ENCODE results near the gene CABYR. TPM values are rescaled to one million over a fixed set of nuclear protein-coding genes. Genes with fewer than 3 reads are reported as not detected.

CABYR gene
- total RNA-seq, result 1 to 10 TPM; 1.6 to 1.9 TPM

- Mint-ChIP-seq H3K27me3 (peaks cover 13% of the 10 kb centered on the region), H3K4me3 (peak within 1 kb of the TSS; percentile 83), H3K9me3 (no peaks in the 10 kb centered on the region), H3K27ac (peak within 1 kb of the TSS; percentile 70), H3K36me3 (peaks cover 6% of the 10 kb centered on the region), H3K4me1 (peaks cover 14% of the 10 kb centered on the region)
- peak; percentile 82 for DNase-seq
Observed at GRCh38 chr18:24138789-24139616, at the start of gene CABYR. Gene CABYR (plus strand): TSS chr18:24139062. CDS start chr18:24143115, 4,053 bp downstream.

- Mint-ChIP-seq H3K27me3 (no peaks in the 10 kb centered on the region), H3K4me1 (peaks cover 12% of the 10 kb centered on the region), H3K4me3 (no peak overlapping the region), H3K9me3 (no peaks in the 10 kb centered on the region), H3K27ac (no peak overlapping the region), H3K36me3 (peaks cover 39% of the 10 kb centered on the region)
- no peak for DNase-seq
Observed at GRCh38 chr18:24089076-24089475, 49.8 kb upstream of the CABYR start.

- H3K27me3 Mint-ChIP-seq, result no peaks in the 10 kb centered on the region
- H3K4me1 Mint-ChIP-seq, result peaks cover 17% of the 10 kb centered on the region
- H3K9me3 Mint-ChIP-seq, result no peaks in the 10 kb centered on the region
- no peak overlapping the region for H3K4me3 Mint-ChIP-seq
- H3K27ac Mint-ChIP-seq, result no peak overlapping the region
- H3K36me3 Mint-ChIP-seq, result peaks cover 40% of the 10 kb centered on the region
- DNase-seq, result no peak
Observed at GRCh38 chr18:24089515-24090337, 49.1 kb upstream of the CABYR start.

GRCh38 chr18:24090876-24091275 lies 48.0 kb upstream of the CABYR start:
- H3K36me3 Mint-ChIP-seq, result peaks cover 42% of the 10 kb centered on the region
- no peak overlapping the region for H3K4me3 Mint-ChIP-seq
- DNase-seq, result no peak
- peaks cover 20% of the 10 kb centered on the region for H3K4me1 Mint-ChIP-seq
- no peak overlapping the region for H3K27ac Mint-ChIP-seq
- no peaks in the 10 kb centered on the region for H3K9me3 Mint-ChIP-seq
- no peaks in the 10 kb centered on the region for H3K27me3 Mint-ChIP-seq

- Mint-ChIP-seq H3K27ac (no peak overlapping the region), H3K4me3 (no peak overlapping the region), H3K9me3 (peaks cover 6% of the 10 kb centered on the region), H3K4me1 (peaks cover 12% of the 10 kb centered on the region), H3K27me3 (no peaks in the 10 kb centered on the region), H3K36me3 (peaks cover 48% of the 10 kb centered on the region)
- DNase-seq, result no peak
Observed at GRCh38 chr18:24094561-24094960, 44.3 kb upstream of the CABYR start.

- DNase-seq, result no peak
- Mint-ChIP-seq H3K27ac (peak overlapping the region; percentile 16), H3K9me3 (peaks cover 6% of the 10 kb centered on the region), H3K36me3 (peaks cover 49% of the 10 kb centered on the region), H3K27me3 (no peaks in the 10 kb centered on the region), H3K4me1 (peaks cover 12% of the 10 kb centered on the region), H3K4me3 (no peak overlapping the region)
Observed at GRCh38 chr18:24095976-24096375, 42.9 kb upstream of the CABYR start.

GRCh38 chr18:24103320-24104021 lies 35.4 kb upstream of the CABYR start:
- H3K36me3 Mint-ChIP-seq, result peaks cover 18% of the 10 kb centered on the region

GRCh38 chr18:24104486-24104885 lies 34.4 kb upstream of the CABYR start:
- H3K9me3 Mint-ChIP-seq, result no peaks in the 10 kb centered on the region
- H3K36me3 Mint-ChIP-seq, result peaks cover 15% of the 10 kb centered on the region
- no peaks in the 10 kb centered on the region for H3K27me3 Mint-ChIP-seq
- DNase-seq, result no peak
- no peak overlapping the region for H3K4me3 Mint-ChIP-seq
- peaks cover 4% of the 10 kb centered on the region for H3K4me1 Mint-ChIP-seq
- H3K27ac Mint-ChIP-seq, result no peak overlapping the region

More at GRCh38 chr18:24103320-24104021, 35.4 kb upstream of the CABYR start:
- Mint-ChIP-seq H3K4me3 (no peak overlapping the region), H3K27me3 (no peaks in the 10 kb centered on the region), H3K27ac (no peak overlapping the region), H3K9me3 (no peaks in the 10 kb centered on the region), H3K4me1 (peaks cover 4% of the 10 kb centered on the region)
- no peak for DNase-seq

GRCh38 chr18:24108641-24109040 lies 30.2 kb upstream of the CABYR start:
- Mint-ChIP-seq H3K9me3 (no peaks in the 10 kb centered on the region), H3K36me3 (peaks cover 9% of the 10 kb centered on the region), H3K4me3 (no peak overlapping the region), H3K27ac (no peak overlapping the region), H3K4me1 (peaks cover 14% of the 10 kb centered on the region), H3K27me3 (no peaks in the 10 kb centered on the region)
- DNase-seq, result no peak

- Mint-ChIP-seq H3K36me3 (peaks cover 18% of the 10 kb centered on the region), H3K27me3 (no peaks in the 10 kb centered on the region), H3K4me1 (peaks cover 38% of the 10 kb centered on the region), H3K27ac (no peak overlapping the region), H3K4me3 (no peak overlapping the region), H3K9me3 (no peaks in the 10 kb centered on the region)
- DNase-seq, result no peak
Observed at GRCh38 chr18:24111936-24112335, 26.9 kb upstream of the CABYR start.

GRCh38 chr18:24112464-24112863 lies 26.4 kb upstream of the CABYR start:
- DNase-seq, result no peak
- H3K36me3 Mint-ChIP-seq, result peaks cover 17% of the 10 kb centered on the region
- no peak overlapping the region for H3K27ac Mint-ChIP-seq
- no peaks in the 10 kb centered on the region for H3K9me3 Mint-ChIP-seq
- H3K4me1 Mint-ChIP-seq, result peaks cover 38% of the 10 kb centered on the region
- no peak overlapping the region for H3K4me3 Mint-ChIP-seq
- no peaks in the 10 kb centered on the region for H3K27me3 Mint-ChIP-seq

- Mint-ChIP-seq H3K36me3 (peaks cover 14% of the 10 kb centered on the region), H3K4me1 (peaks cover 36% of the 10 kb centered on the region), H3K9me3 (no peaks in the 10 kb centered on the region), H3K4me3 (no peak overlapping the region), H3K27me3 (no peaks in the 10 kb centered on the region), H3K27ac (no peak overlapping the region)
- no peak for DNase-seq
Observed at GRCh38 chr18:24112874-24113615, 25.8 kb upstream of the CABYR start.

GRCh38 chr18:24114924-24115549 lies 23.8 kb upstream of the CABYR start:
- no peaks in the 10 kb centered on the region for H3K9me3 Mint-ChIP-seq
- H3K4me3 Mint-ChIP-seq, result no peak overlapping the region
- H3K4me1 Mint-ChIP-seq, result peaks cover 36% of the 10 kb centered on the region
- H3K27ac Mint-ChIP-seq, result peak overlapping the region; percentile 25
- peak; percentile 16 for DNase-seq
- H3K27me3 Mint-ChIP-seq, result no peaks in the 10 kb centered on the region
- peaks cover 25% of the 10 kb centered on the region for H3K36me3 Mint-ChIP-seq

- no peaks in the 10 kb centered on the region for H3K9me3 Mint-ChIP-seq
- H3K27me3 Mint-ChIP-seq, result no peaks in the 10 kb centered on the region
- peak overlapping the region; percentile 25 for H3K27ac Mint-ChIP-seq
- H3K4me3 Mint-ChIP-seq, result no peak overlapping the region
- H3K4me1 Mint-ChIP-seq, result peaks cover 36% of the 10 kb centered on the region
- H3K36me3 Mint-ChIP-seq, result peaks cover 29% of the 10 kb centered on the region
- no peak for DNase-seq
Observed at GRCh38 chr18:24115628-24116027, 23.2 kb upstream of the CABYR start.
